ENCODE results near the gene RAB40B.

RAB40B gene

DNA sequence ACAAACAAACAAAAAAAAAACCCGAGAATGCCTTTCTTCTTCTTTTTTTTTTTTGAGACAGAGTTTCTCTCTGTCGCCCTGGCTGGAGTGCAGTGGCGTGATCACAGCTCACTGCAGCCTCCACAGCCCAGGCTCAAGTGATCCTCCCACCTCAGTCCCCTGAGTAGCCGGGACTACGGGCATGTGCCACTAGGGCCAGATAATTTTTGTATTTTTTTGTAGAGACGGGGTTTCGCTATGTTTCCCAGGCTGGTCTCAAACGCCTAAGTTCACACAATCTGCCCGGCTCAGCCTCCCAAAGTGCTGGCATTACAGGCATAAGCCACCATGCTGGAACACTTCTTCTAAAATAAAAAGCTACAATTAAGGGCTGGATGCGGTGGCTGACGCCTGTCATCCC, 33.3 kb downstream of the RAB40B start:
- H3K4me3 ChIP-seq (replicated peaks; ENCODE audit: low read depth, low read length), result no peak overlapping the region
- TF ChIP-seq, protein P1, sequence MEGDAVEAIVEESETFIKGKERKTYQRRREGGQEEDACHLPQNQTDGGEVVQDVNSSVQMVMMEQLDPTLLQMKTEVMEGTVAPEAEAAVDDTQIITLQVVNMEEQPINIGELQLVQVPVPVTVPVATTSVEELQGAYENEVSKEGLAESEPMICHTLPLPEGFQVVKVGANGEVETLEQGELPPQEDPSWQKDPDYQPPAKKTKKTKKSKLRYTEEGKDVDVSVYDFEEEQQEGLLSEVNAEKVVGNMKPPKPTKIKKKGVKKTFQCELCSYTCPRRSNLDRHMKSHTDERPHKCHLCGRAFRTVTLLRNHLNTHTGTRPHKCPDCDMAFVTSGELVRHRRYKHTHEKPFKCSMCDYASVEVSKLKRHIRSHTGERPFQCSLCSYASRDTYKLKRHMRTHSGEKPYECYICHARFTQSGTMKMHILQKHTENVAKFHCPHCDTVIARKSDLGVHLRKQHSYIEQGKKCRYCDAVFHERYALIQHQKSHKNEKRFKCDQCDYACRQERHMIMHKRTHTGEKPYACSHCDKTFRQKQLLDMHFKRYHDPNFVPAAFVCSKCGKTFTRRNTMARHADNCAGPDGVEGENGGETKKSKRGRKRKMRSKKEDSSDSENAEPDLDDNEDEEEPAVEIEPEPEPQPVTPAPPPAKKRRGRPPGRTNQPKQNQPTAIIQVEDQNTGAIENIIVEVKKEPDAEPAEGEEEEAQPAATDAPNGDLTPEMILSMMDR (IDR thresholded peaks at IDR 0.05; ENCODE audit: low read length, missing control alignments), result no peak
- no peak for DNase-seq (ENCODE audit: low read depth)

DNA sequence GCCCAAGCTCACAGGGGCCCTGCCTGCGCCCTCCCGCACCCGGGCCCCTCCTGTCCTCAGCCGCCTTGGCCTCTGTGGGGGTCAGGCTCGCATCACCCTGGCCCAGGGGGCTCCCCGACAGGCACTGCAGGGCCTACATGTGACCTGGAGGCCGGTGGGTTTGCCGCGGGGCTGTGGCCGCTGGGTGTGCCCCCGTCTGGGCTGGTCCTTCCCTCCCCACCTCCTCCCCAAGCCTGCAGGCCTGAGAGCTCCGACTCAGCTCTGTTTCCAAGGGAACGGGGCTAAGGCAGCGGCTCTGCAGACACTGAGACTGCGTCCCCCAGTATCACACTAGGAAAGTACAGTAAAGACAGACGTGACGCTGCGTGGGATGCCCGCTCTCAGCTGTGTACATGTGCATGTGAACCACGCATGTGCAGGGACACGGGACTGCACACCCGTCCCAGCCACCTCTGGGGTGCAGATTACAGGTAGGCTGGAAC, 33.8 kb downstream of the RAB40B start:
- TF ChIP-seq, protein P1 (IDR thresholded peaks at IDR 0.05; ENCODE audit: low read length, missing control alignments), result no peak
- H3K4me3 ChIP-seq (replicated peaks; ENCODE audit: low read depth, low read length), result no peak overlapping the region

DNA sequence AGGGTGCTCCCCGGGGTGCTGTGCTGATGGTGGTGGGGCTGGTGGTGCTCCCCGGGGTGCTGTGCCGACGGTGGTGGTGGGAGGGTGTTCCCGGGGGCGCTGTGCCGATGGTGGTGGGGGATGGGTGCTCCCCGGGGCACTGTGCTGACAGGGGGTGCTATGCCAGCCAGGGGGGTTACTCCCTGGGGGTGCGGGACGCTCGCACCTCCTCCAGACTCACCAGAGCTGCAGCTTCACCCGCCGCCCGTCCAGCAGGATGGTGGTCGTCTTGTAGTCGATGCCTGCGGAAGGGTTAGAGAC, 34.3 kb downstream of the RAB40B start:
- H3K4me3 ChIP-seq (replicated peaks; ENCODE audit: low read depth, low read length), result no peak overlapping the region
- TF ChIP-seq, protein P1 (IDR thresholded peaks at IDR 0.05; ENCODE audit: low read length, missing control alignments), result no peak
- DNase-seq (ENCODE audit: low read depth), result no peak

More for the DNA sequence above, 33.8 kb downstream of the RAB40B start:
- no peak for DNase-seq (ENCODE audit: low read depth)

DNA sequence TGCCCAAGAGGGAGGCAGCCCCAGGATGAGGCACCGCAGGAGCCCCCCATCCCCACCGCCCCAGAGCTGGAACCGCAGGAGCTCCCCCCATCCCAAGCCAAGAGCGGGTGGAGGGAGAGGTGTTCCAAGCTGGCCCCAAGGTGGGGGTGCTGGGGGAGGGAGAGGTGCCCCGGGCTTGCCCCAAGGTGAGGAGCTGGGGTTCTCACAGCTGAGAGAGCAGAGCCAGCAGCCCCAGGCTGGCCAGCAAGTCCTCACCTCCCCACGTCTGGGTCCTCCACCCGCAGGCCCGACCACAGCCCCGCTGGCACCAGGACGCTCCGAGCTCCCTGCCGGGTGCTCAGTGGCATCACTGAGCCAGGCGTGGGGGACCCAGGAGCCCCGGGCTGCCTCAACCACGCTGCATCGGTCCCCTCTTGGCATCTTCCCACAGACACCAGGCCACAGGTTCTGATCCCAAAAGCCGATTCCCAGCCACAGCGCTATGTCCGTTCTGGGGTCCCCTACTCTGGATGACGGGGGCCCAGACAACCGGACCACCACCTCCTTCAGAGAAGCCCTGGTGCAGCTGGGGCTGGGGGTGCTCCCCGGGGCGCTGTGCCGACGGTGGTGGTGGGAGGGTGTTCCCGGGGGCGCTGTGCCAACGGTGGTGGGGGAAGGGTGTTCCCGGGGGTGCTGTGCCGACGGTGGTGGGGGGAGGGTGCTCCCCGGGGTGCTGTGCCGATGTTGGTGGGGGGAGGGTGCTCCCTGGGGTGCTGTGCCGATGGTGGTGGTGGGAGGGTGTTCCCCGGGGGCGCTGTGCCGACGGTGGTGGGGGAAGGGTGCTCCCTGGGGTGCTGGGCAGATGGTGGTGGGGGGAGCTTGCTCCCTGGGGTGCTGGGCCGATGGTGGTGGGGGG, 34.9 kb downstream of the RAB40B start:
- DNase-seq (ENCODE audit: low read depth), result no peak
- no peak overlapping the region for H3K4me3 ChIP-seq (replicated peaks; ENCODE audit: low read depth, low read length)
- TF ChIP-seq, protein P1 (IDR thresholded peaks at IDR 0.05; ENCODE audit: low read length, missing control alignments), result no peak

DNA sequence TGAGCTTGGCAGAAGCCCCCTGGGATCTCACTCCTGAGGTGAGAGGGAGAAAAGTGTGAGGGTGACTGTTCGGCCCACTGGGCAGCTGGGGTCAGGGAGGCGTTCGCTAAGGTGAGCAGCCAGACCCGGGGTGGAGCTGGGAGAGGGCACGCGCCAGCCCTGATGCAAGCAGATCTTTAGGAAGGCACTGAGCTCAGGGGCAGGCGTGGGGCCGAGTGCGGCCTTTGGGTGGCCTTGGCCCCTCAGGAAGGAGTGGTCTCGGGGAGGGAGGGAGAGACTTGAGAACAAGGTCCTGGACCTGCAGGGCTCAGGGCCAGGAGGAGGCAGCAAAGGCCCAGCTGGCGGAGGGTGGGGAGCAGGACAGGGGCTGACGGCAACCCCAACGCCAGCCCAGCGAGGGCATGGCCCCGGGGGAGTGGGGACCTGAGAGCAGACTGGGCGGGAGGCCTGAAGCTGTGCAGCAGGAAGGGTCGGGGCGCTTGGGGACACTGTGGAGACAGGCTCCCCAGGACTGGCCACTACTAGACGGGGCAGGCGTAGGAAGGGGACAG, 35.7 kb downstream of the RAB40B start:
- TF ChIP-seq, protein P1 (IDR thresholded peaks at IDR 0.05; ENCODE audit: low read length, missing control alignments), result no peak
- DNase-seq (ENCODE audit: low read depth), result no peak
- no peak overlapping the region for H3K4me3 ChIP-seq (replicated peaks; ENCODE audit: low read depth, low read length)

DNA sequence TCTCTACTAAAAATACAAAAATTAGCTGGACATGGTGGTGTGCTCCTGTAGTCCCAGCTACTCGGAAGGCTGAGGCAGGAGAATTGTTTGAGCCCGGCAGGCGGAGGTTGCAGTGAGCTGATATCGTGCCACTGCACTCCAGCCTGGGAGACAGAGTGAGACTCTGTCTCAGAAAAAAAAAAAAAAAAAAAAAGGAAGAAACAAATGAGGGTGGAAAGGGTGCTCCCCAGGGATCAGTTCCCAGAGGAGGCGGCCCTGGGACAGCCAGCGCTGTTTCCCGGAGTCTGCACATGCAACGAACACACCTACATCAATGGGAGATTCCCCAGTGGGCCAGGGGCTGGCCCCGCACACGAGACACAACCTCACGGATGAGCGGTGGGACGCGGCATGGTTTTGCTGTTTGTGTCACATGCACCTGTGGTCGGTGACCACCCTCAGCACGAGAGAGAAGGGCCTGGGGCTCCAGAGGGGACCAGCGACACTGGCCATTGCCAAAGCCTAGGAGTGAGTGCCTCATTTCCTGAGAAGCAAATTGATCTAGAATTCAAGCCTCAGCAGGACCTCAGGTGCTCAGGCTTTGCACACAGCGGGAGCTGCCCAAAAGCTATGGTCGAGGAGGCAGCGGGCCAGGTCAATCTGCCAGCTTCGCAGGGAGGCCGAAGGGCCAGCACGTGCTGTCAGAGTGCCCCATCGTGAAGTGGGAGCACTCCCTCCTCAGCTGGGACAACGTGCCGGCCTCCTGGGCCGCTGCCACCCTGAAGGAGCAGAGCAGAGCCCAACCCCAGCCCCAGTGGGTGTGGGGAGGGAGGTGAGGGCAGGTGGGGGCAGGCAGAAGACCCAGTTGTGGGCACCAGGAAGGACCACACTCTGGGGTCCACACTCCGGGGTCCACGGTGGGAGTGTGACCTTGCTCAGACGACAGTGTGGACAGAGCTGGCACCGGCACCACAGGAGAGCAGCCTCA, 36.5 kb downstream of the RAB40B start:
- TF ChIP-seq, protein P1 (IDR thresholded peaks at IDR 0.05; ENCODE audit: low read length, missing control alignments), result no peak
- H3K4me3 ChIP-seq (replicated peaks; ENCODE audit: low read depth, low read length), result no peak overlapping the region
- no peak for DNase-seq (ENCODE audit: low read depth)
